Choroid plexus epithelial cell (primary cell): ENCODE results near the gene ARHGAP45.

ENCODE experiments used
- DNase-seq: peaks from one replicate; pipeline ENCODE4 v3.0.0-alpha.2; 2010; ENCODE audit warnings: low read depth
- H3K4me3 ChIP-seq: 2 replicates; pipeline ENCODE4 v1.5.1; 2011; ENCODE audit warnings: low read depth, mild to moderate bottlenecking, control low read depth, low read length, moderate library complexity
- TF ChIP-seq, protein P1 (sequence below): conservative IDR thresholded peaks from 2 replicates; pipeline ENCODE4 v1.5.1; 2011; ENCODE audit warnings: low read depth, mild to moderate bottlenecking, control low read depth, inconsistent platforms, low read length, moderate library complexity

Gene ARHGAP45

GRCh38 chr19:1058112-1058511 lies 8.9 kb upstream of the ARHGAP45 start:
- no peak for DNase-seq
- no peak overlapping the region for H3K4me3 ChIP-seq
- TF ChIP-seq, protein P1, sequence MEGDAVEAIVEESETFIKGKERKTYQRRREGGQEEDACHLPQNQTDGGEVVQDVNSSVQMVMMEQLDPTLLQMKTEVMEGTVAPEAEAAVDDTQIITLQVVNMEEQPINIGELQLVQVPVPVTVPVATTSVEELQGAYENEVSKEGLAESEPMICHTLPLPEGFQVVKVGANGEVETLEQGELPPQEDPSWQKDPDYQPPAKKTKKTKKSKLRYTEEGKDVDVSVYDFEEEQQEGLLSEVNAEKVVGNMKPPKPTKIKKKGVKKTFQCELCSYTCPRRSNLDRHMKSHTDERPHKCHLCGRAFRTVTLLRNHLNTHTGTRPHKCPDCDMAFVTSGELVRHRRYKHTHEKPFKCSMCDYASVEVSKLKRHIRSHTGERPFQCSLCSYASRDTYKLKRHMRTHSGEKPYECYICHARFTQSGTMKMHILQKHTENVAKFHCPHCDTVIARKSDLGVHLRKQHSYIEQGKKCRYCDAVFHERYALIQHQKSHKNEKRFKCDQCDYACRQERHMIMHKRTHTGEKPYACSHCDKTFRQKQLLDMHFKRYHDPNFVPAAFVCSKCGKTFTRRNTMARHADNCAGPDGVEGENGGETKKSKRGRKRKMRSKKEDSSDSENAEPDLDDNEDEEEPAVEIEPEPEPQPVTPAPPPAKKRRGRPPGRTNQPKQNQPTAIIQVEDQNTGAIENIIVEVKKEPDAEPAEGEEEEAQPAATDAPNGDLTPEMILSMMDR: no peak

DNA sequence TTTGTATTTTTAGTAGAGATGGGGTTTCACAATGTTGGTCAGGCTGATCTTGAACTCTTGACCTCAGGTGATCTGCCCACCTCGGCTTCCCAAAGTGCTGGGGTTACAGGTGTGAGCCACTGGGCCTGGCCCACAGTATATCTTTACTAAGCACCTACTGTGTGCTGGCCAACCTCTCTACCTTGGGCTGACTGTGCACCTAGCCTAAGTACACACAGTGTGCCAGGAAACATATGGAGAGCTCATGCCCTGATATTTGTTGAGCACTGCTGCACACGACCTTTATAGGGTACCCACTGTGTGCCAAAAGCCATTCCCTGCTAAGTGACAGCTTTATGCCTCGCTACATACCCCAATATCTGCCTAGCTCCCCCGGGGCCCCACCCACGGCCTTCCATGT lies 6.3 kb upstream of the ARHGAP45 start:
- DNase-seq: no peak
- TF ChIP-seq, protein P1: no peak
- H3K4me3 ChIP-seq: no peak overlapping the region

GRCh38 chr19:1061987-1062386 lies 5.0 kb upstream of the ARHGAP45 start:
- DNase-seq: no peak
- TF ChIP-seq, protein P1: no peak
- no peak overlapping the region for H3K4me3 ChIP-seq

- no peak for DNase-seq
- TF ChIP-seq, protein P1: no peak
- H3K4me3 ChIP-seq: no peak overlapping the region
Observed at GRCh38 chr19:1062387-1063029, 4.5 kb upstream of the ARHGAP45 start.

GRCh38 chr19:1063030-1063908 lies 3.7 kb upstream of the ARHGAP45 start:
- DNase-seq: no peak
- TF ChIP-seq, protein P1: no peak
- no peak overlapping the region for H3K4me3 ChIP-seq

GRCh38 chr19:1063909-1064660 lies 2.9 kb upstream of the ARHGAP45 start:
- TF ChIP-seq, protein P1: no peak

More at GRCh38 chr19:1063909-1064660, 2.9 kb upstream of the ARHGAP45 start:
- H3K4me3 ChIP-seq: no peak overlapping the region
- no peak for DNase-seq
